KMS-11 (cell line): ENCODE results near the gene ELMO1.

ENCODE experiments used
- H2AFZ ChIP-seq: fragments of 200-600 bp; sonication (generic); 2 replicates; pipeline ENCODE4 v1.6.1; 2016; ENCODE audit warnings: antibody characterized with exemption, mixed run types, low read depth
- H3K27ac ChIP-seq: fragments of 200-600 bp; sonication (generic); 2 replicates; pipeline ENCODE4 v1.6.1; 2016; ENCODE audit warnings: mild to moderate bottlenecking, mixed run types
- H3K27me3 ChIP-seq: fragments of 200-600 bp; sonication (generic); 2 replicates; pipeline ENCODE4 v1.6.1; 2017; ENCODE audit warnings: mild to moderate bottlenecking, low read depth, mixed run types, moderate library complexity; ENCODE audit not compliant: insufficient read depth
- H3K36me3 ChIP-seq: fragments of 200-600 bp; sonication (generic); 2 replicates; pipeline ENCODE4 v1.6.1; 2017; ENCODE audit warnings: mild to moderate bottlenecking, mixed run types; ENCODE audit not compliant: insufficient read depth
- H3K4me1 ChIP-seq: fragments of 200-600 bp; sonication (generic); 2 replicates; pipeline ENCODE4 v1.6.1; 2016; ENCODE audit warnings: mild to moderate bottlenecking, low read depth, mixed run types; ENCODE audit not compliant: poor library complexity, severe bottlenecking
- H3K4me2 ChIP-seq: fragments of 200-600 bp; sonication (generic); 2 replicates; pipeline ENCODE4 v1.7.0; 2016; ENCODE audit warnings: mild to moderate bottlenecking, mixed run types
- H3K4me3 ChIP-seq: fragments of 200-600 bp; sonication (generic); IDR thresholded peaks from 2 replicates; pipeline ENCODE4 v1.6.1; 2017; ENCODE audit warnings: low read depth, low read length, mixed read lengths; ENCODE audit not compliant: insufficient read depth
- H3K79me2 ChIP-seq: fragments of 200-600 bp; sonication (generic); 2 replicates; pipeline ENCODE4 v1.6.1; 2016; ENCODE audit warnings: low read depth, mixed run types; ENCODE audit not compliant: insufficient read depth
- H3K9ac ChIP-seq: fragments of 200-600 bp; sonication (generic); 2 replicates; pipeline ENCODE4 v1.6.1; 2016; ENCODE audit warnings: mild to moderate bottlenecking, mixed run types
- H4K20me1 ChIP-seq: fragments of 200-600 bp; sonication (generic); 2 replicates; pipeline ENCODE4 v1.6.1; 2016; ENCODE audit warnings: mild to moderate bottlenecking, mixed run types; ENCODE audit not compliant: insufficient read depth
- CTCF ChIP-seq: fragments of 200-600 bp; sonication (generic); conservative IDR thresholded peaks from 2 replicates; pipeline ENCODE4 v1.6.1; 2017; ENCODE audit warnings: low read depth, mild to moderate bottlenecking, antibody characterized with exemption, low read length, moderate library complexity, mixed read lengths

Gene ELMO1

GRCh38 chr7:36970551-36971514 lies 477.8 kb downstream of the ELMO1 start:
- Histone ChIP-seq H3K4me3 (no peak overlapping the region), H3K4me1 (no peaks in the 10 kb centered on the region), H3K79me2 (no peaks in the 10 kb centered on the region), H4K20me1 (no peaks in the 10 kb centered on the region), H3K27ac (no peak overlapping the region), H3K27me3 (no peaks in the 10 kb centered on the region), H2AFZ (no peak overlapping the region), H3K36me3 (no peaks in the 10 kb centered on the region), H3K4me2 (no peak overlapping the region), H3K9ac (no peak overlapping the region)
- no peak for TF ChIP-seq CTCF

GRCh38 chr7:36969376-36969775 lies 479.3 kb downstream of the ELMO1 start:
- H3K36me3 ChIP-seq: no peaks in the 10 kb centered on the region
- no peak overlapping the region for H3K4me2 ChIP-seq
- no peaks in the 10 kb centered on the region for H3K79me2 ChIP-seq
- no peak for TF ChIP-seq CTCF
- H3K9ac ChIP-seq: no peak overlapping the region
- H3K27me3 ChIP-seq: no peaks in the 10 kb centered on the region
- H3K4me1 ChIP-seq: no peaks in the 10 kb centered on the region
- no peak overlapping the region for H3K27ac ChIP-seq
- no peak overlapping the region for H2AFZ ChIP-seq
- H3K4me3 ChIP-seq: no peak overlapping the region
- H4K20me1 ChIP-seq: no peaks in the 10 kb centered on the region

GRCh38 chr7:36967387-36967786 lies 481.3 kb downstream of the ELMO1 start:
- Histone ChIP-seq H3K27ac (no peak overlapping the region), H3K27me3 (no peaks in the 10 kb centered on the region), H3K9ac (no peak overlapping the region), H4K20me1 (no peaks in the 10 kb centered on the region), H3K79me2 (no peaks in the 10 kb centered on the region), H3K4me1 (peaks cover 6% of the 10 kb centered on the region), H3K4me3 (no peak overlapping the region), H2AFZ (no peak overlapping the region), H3K36me3 (no peaks in the 10 kb centered on the region), H3K4me2 (no peak overlapping the region)
- peak; percentile 89 for TF ChIP-seq CTCF

DNA sequence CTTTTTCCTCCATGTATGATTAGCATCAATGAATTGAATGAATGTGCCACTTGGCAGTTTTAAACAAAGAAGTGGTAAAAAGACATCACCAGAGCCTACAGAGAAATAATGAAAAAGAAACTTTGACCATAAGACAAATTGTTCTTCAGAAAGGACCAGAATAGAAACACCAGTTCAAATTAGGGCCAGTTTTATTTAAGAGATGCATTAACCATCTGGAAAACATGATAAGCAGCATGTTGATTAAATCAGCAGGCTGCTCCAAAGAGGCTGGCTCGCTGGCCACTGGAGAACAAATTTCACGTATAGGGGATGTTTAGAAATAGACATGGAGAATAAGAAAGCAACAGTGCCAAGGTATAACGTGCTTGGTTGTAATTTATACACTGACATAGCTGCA lies 482.0 kb downstream of the ELMO1 start:
- Histone ChIP-seq H3K36me3 (no peaks in the 10 kb centered on the region), H3K27ac (no peak overlapping the region), H2AFZ (no peak overlapping the region), H3K79me2 (no peaks in the 10 kb centered on the region), H4K20me1 (no peaks in the 10 kb centered on the region), H3K4me2 (no peak overlapping the region), H3K27me3 (no peaks in the 10 kb centered on the region), H3K4me1 (peaks cover 14% of the 10 kb centered on the region), H3K4me3 (no peak overlapping the region), H3K9ac (no peak overlapping the region)
- TF ChIP-seq CTCF: no peak
